Heart right ventricle (tissue), 16 donors: ENCODE data around the gene SLC5A1. TPM values are rescaled to one million over a fixed set of nuclear protein-coding genes. Genes with fewer than 3 reads are reported as not detected.

Experiments used
- ATAC-seq, 8 donors: fragments of 200-7000 bp; cut with Tn5 transposase; one replicate each; pipeline ENCODE4 v1.9.1; 2020; ENCODE audit warnings: mild to moderate bottlenecking in 8 of 8, moderate library complexity in 8 of 8, moderate number of reproducible peaks in 1 of 8
- DNase-seq, 2 donors: peaks; one replicate each; pipeline ENCODE4 v3.0.0-alpha.2; 2020
- H3K27ac ChIP-seq, 10 donors: fragments of 200-600 bp; sonication (generic) in 2 of 10; one replicate each; pipeline versions ENCODE4 v1.5.0 to v1.8.0; 2020 to 2022; ENCODE audit warnings: mild to moderate bottlenecking in 3 of 10
- H3K27me3 ChIP-seq, 7 donors: fragments of 200-600 bp; one replicate each; pipeline ENCODE4 v1.8.0; 2021 to 2022; ENCODE audit warnings: mild to moderate bottlenecking in 2 of 7
- H3K36me3 ChIP-seq, 9 donors: fragments of 200-600 bp; sonication (generic) in 1 of 9; one replicate each; pipeline versions ENCODE4 v1.5.0 to v1.8.0; 2020 to 2022; ENCODE audit warnings: mild to moderate bottlenecking in 2 of 9
- H3K4me1 ChIP-seq, 9 donors: fragments of 200-600 bp; sonication (generic) in 1 of 9; one replicate each; pipeline versions ENCODE4 v1.5.0 to v1.8.0; 2020 to 2022; ENCODE audit warnings: mild to moderate bottlenecking in 4 of 9
- H3K4me3 ChIP-seq, 10 donors: fragments of 200-600 bp; sonication (generic) in 2 of 10; one replicate each; pipeline versions ENCODE4 v1.5.0 to v1.8.0; 2020 to 2022; ENCODE audit warnings: mild to moderate bottlenecking in 7 of 10, moderate library complexity in 2 of 10
- H3K9me3 ChIP-seq, 11 donors: fragments of 200-600 bp in 10 of 11; sonication (generic) in 2 of 11; one replicate each; pipeline versions ENCODE4 v1.5.0 to v1.8.0; 2013 to 2022; ENCODE audit warnings: mild to moderate bottlenecking in 2 of 11, control low read depth in 1 of 11, moderate library complexity in 1 of 11
- WGBS, 2 donors: extraction: QIAGEN DNeasy Blood & Tissue Kit; methylation state at CpG; one replicate each; pipeline ENCODE4 v1.1.7; 2013; ENCODE audit warnings: inconsistent platforms in 1 of 2; 5-methylcytosine and 5-hydroxymethylcytosine counted together
- intact Hi-C, 10 donors: fragments of 100-400 bp; cut with DNase I; formaldehyde crosslinking; loops; one replicate each; pipeline versions ENCODE4 v1.11.1 to v1.14.2; 2022
- polyA plus RNA-seq, 2 donors: library from polyadenylated mRNA; stranded (reverse); fragments of 200-250 nt; gene quantifications; one replicate each; pipeline ENCODE4 v1.2.3, GENCODE V29; 2013
- total RNA-seq, 10 donors: library from RNA; stranded (reverse); fragmentation: NEBNext Ultra II Directional in 3 of 10; extraction: Animal tissue kit (Norgen Biotek cat#: 25700) in 3 of 10; gene quantifications; one replicate each; pipeline versions ENCODE4 v1.2.1 to v1.2.4, GENCODE V29; 2021 to 2023
- TF ChIP-seq, protein P1 (sequence below), 9 donors: fragments of 200-600 bp; sonication (generic) in 2 of 9; IDR thresholded peaks; one replicate each; pipeline versions ENCODE4 v1.5.0 to v1.8.0; 2021 to 2022; ENCODE audit warnings: antibody characterized with exemption in 9 of 9, mild to moderate bottlenecking in 5 of 9, moderate library complexity in 1 of 9
- donor health status: Arrhythmogenic right ventricular cardiomyopathy.
- donor health status: ischemic (EF 13 %, LVEDD 7.1; RV severe dilation, severe dysfunction).
- donor health status: healthy with polysubstance abuse.
- donor health status: DM: no; HTN: yes; CAD: no.
- donor health status: DM: no; HTN: no; CAD: no.
- donor health status: ischemic (EF 25% LVEDD 6.9; RV normal size, moderate dysfunction).
- donor health status: ischemic (EF 25% LVEDD 5.7; RV mildly dilated, moderate dysfunction).
- donor health status: healthy.
- donor health status: DM: yes; HTN: yes; CAD: no.
- donor health status: Ischemic cardiomyopathy.
- donor health status: ischemic (EF 35%, LVEDD 5.7; RV mildly dilated, moderate dysfunction).
- donor health status: nonischemic (EF 11% LVEDD 7.7; RV severe dilation, severe dysfunction).
- donor health status: DM: yes; HTN: yes; CAD: no.
- donor health status: PGD.
- donor health status: ischemic (EF 29% LVEDD 5.4; RV normal size, mild dysfunction).
- donor health status: nonischemic (EF 23%, LVEDD 6.1; RV moderate dilation, normal function).

The SLC5A1 gene
- total and polyA plus RNA-seq, 12 donors, result 12.2 to 186 (median 87.9) TPM

GRCh38 chr22:32083000-32083399 lies 39.9 kb downstream of the SLC5A1 start:
- 53 to 61% methylated on average over 6 of the region's 6 CpGs for WGBS, 2 donors
- Histone ChIP-seq H3K4me1 (peaks cover 0 to 39% (median 20%) of the 10 kb centered on the region in 9 donors), H3K27me3 (peaks cover 0 to 9% (median 0%) of the 10 kb centered on the region in 7 donors), H3K27ac (no peak overlapping the region), H3K36me3 (peaks cover 0 to 10% (median 0%) of the 10 kb centered on the region in 9 donors), H3K4me3 (no peak overlapping the region), H3K9me3 (no peaks in the 10 kb centered on the region)
- intact Hi-C loops, result loop anchor here in 6 of 10 donors (5.0 kb wide), 1 partner anchor 106 kb away; no protein-coding TSS in a partner anchor
- DNase-seq, result no peak
- no peak for ATAC-seq
- TF ChIP-seq, protein P1, sequence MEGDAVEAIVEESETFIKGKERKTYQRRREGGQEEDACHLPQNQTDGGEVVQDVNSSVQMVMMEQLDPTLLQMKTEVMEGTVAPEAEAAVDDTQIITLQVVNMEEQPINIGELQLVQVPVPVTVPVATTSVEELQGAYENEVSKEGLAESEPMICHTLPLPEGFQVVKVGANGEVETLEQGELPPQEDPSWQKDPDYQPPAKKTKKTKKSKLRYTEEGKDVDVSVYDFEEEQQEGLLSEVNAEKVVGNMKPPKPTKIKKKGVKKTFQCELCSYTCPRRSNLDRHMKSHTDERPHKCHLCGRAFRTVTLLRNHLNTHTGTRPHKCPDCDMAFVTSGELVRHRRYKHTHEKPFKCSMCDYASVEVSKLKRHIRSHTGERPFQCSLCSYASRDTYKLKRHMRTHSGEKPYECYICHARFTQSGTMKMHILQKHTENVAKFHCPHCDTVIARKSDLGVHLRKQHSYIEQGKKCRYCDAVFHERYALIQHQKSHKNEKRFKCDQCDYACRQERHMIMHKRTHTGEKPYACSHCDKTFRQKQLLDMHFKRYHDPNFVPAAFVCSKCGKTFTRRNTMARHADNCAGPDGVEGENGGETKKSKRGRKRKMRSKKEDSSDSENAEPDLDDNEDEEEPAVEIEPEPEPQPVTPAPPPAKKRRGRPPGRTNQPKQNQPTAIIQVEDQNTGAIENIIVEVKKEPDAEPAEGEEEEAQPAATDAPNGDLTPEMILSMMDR (IDR thresholded peaks at IDR 0.05), result no peak

DNA sequence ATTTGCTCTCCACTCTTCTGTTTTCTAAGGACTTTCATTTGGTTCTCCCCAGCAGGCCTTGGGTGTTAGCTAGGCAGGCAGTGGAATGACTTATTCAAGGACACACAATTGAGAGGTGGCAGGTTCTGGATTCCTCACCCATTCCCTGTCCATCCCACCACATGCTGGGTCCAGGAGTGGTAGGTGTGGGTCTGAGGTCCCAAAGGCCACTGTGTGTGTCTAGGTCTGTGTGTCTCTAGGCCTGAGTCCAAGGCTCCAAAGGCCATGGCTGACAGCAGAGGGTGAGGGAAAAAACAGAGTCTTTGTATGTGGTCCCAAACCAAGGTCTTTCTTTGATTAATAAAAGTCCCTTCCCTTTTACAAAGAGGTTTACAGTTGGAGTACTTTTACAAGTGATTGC lies 40.8 kb downstream of the SLC5A1 start:
- DNase-seq (no peak), ATAC-seq (no peak)
- intact Hi-C loops, result loop anchor here in 6 of 10 donors (5.0 kb wide), 1 partner anchor 107 kb away; no protein-coding TSS in a partner anchor
- Histone ChIP-seq H3K27me3 (peaks cover 0 to 9% (median 0%) of the 10 kb centered on the region in 7 donors), H3K4me1 (peaks cover 0 to 36% (median 12%) of the 10 kb centered on the region in 9 donors), H3K36me3 (peaks cover 0 to 10% (median 0%) of the 10 kb centered on the region in 9 donors), H3K4me3 (no peak overlapping the region), H3K9me3 (no peaks in the 10 kb centered on the region), H3K27ac (no peak overlapping the region)
- TF ChIP-seq, protein P1 (IDR thresholded peaks at IDR 0.05), result no peak

DNA sequence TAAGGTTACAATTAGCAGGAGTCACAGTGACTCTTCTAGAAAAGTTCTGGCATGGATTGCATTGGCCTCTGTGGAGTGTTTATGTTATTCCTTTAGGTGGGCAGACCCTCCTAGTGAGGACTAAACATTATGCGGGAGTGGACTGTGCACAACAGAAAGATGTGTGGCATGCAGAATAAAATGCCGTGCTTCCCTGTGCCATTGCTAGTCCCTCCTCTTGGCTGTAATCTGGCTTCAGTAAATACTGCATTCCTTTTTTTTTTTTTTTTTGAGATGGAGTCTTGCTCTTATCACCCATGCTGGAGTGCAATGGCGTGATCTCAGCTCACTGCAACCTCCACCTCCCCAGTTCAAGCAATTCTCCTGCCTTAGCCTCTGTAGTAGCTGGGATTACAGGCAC lies 45.0 kb downstream of the SLC5A1 start:
- Histone ChIP-seq H3K27ac (no peak overlapping the region), H3K9me3 (no peaks in the 10 kb centered on the region), H3K36me3 (peaks cover 0 to 19% (median 0%) of the 10 kb centered on the region in 9 donors), H3K4me1 (peaks cover 0 to 23% (median 4%) of the 10 kb centered on the region in 9 donors), H3K27me3 (peaks cover 0 to 9% (median 0%) of the 10 kb centered on the region in 7 donors), H3K4me3 (no peak overlapping the region)
- peak in 3 of 8 donors; percentile 17 to 55 (median 24) for ATAC-seq
- intact Hi-C loops, result no loop called here
- 31 to 46% methylated on average over 3 of the region's 3 CpGs for WGBS, 2 donors
- DNase-seq, result no peak
- TF ChIP-seq, protein P1 (IDR thresholded peaks at IDR 0.05), result no peak

DNA sequence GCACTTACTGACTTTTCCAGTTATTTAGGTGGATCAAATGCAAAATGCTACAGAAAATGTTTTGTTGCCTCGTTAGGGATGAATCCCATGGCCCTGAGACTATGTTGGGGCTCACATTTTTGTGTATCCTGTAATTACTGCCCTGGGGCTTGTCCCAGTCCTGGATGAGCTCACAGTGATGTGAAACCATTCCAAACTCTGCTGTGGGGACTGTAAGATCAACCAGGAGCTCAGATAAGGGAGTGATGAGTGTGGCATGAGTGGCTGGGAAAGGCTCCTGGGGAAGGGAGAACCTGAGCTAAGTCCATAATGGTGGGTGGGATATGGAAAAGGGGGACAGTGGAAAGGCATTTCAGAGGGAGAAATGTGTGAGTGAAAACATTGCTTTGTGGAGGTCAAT lies 54.0 kb downstream of the SLC5A1 start:
- H3K36me3 ChIP-seq, result peaks cover 0 to 9% (median 0%) of the 10 kb centered on the region in 9 donors
- TF ChIP-seq, protein P1 (IDR thresholded peaks at IDR 0.05), result no peak
- peak; percentile 58 to 97 (median 86) for ATAC-seq
- no peaks in the 10 kb centered on the region for H3K9me3 ChIP-seq
- intact Hi-C loops, result no loop called here
- DNase-seq, result no peak
- H3K4me1 ChIP-seq, result peaks cover 0 to 18% (median 13%) of the 10 kb centered on the region in 9 donors
- no peak overlapping the region for H3K4me3 ChIP-seq
- WGBS, 2 donors, result 16 to 25% methylated on average over 1 of the region's 1 CpG
- H3K27me3 ChIP-seq, result peaks cover 0 to 6% (median 0%) of the 10 kb centered on the region in 7 donors
- peak overlapping the region in 4 of 10 donors; percentile 25 to 37 (median 33) for H3K27ac ChIP-seq
